Measurements from ENCODE around the gene VEGFC.

The VEGFC gene

GRCh38 chr4:176824645-176825366 lies 32.1 kb upstream of the VEGFC start:
- Histone ChIP-seq H3K9me3 (ENCODE audit: control insufficient read depth, low read length) (peaks cover 3% of the 10 kb centered on the region), H3K36me3 (ENCODE audit: control insufficient read depth, insufficient read depth, low read length) (no peaks in the 10 kb centered on the region), H3K27ac (ENCODE audit: low read depth, low read length, severe bottlenecking) (no peak overlapping the region), H3K4me1 (ENCODE audit: control insufficient read depth, insufficient read depth, low read length, poor library complexity, severe bottlenecking) (peaks cover 4% of the 10 kb centered on the region), H3K4me3 (ENCODE audit: extremely low read depth, insufficient read depth, low read length, poor library complexity, severe bottlenecking) (no peak overlapping the region)
- WGBS, 2 experiments (ENCODE audit: insufficient coverage in 2 of 2) = no CpG with 5 or more reads among the region's 2 CpGs

DNA sequence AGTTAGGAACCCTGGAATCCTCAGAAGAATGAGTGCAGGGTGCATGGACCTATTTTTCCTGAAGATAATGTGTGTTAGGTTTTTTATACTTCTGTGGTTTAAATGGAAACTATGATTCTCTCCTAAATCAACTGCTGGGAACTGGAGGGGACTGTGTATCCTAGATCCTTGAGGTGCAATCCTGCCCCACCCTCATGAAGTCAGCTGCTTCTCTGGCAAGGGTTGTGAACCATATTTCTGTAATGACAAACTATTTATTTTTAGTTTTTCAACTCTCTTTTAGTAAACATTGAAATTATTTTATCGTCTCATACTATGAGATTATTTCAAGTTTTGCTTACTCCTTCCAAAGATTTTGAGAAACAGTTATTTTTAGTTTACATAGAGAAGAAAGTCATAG lies 25.8 kb upstream of the VEGFC start:
- Histone ChIP-seq H3K36me3 (ENCODE audit: control insufficient read depth, insufficient read depth, low read length) (no peaks in the 10 kb centered on the region), H3K4me1 (ENCODE audit: control insufficient read depth, insufficient read depth, low read length, poor library complexity, severe bottlenecking) (no peaks in the 10 kb centered on the region), H3K27ac (ENCODE audit: low read depth, low read length, severe bottlenecking) (no peak overlapping the region), H3K4me3 (ENCODE audit: extremely low read depth, insufficient read depth, low read length, poor library complexity, severe bottlenecking) (no peak overlapping the region), H3K9me3 (ENCODE audit: control insufficient read depth, low read length) (no peaks in the 10 kb centered on the region)
- no CpG with 5 or more reads among the region's 1 CpG for WGBS, 2 experiments (ENCODE audit: insufficient coverage in 2 of 2)

DNA sequence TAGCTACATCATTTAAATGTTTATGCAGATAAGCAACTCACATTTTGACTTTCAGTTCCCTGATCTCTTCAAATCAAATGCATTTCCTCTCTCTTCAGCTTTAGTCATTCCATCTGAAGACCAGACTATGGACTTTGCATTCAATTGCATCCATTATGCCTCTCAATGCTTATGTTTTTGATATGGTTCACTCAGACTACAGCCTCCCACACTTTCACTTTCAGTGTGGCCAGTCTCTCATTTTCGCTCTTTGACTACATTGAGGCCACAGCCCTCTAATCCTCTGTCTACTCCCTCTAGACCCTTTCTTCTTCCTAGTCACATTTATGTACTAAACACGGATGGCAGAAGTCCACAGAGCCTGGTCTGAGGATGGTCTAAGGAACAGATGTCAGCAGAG lies 24.5 kb upstream of the VEGFC start:
- 88 to 94% methylated on average over 1 to 2 of the region's 2 CpGs for WGBS, 2 experiments (ENCODE audit: insufficient coverage in 2 of 2)
- Histone ChIP-seq H3K27ac (ENCODE audit: low read depth, low read length, severe bottlenecking) (no peak overlapping the region), H3K36me3 (ENCODE audit: control insufficient read depth, insufficient read depth, low read length) (no peaks in the 10 kb centered on the region), H3K9me3 (ENCODE audit: control insufficient read depth, low read length) (no peaks in the 10 kb centered on the region), H3K4me1 (ENCODE audit: control insufficient read depth, insufficient read depth, low read length, poor library complexity, severe bottlenecking) (no peaks in the 10 kb centered on the region), H3K4me3 (ENCODE audit: extremely low read depth, insufficient read depth, low read length, poor library complexity, severe bottlenecking) (no peak overlapping the region)

GRCh38 chr4:176814770-176815169 lies 22.0 kb upstream of the VEGFC start:
- 93 to 97% methylated on average over 4 of the region's 6 CpGs for WGBS, 2 experiments (ENCODE audit: insufficient coverage in 2 of 2)
- Histone ChIP-seq H3K36me3 (ENCODE audit: control insufficient read depth, insufficient read depth, low read length) (no peaks in the 10 kb centered on the region), H3K27ac (ENCODE audit: low read depth, low read length, severe bottlenecking) (no peak overlapping the region), H3K4me3 (ENCODE audit: extremely low read depth, insufficient read depth, low read length, poor library complexity, severe bottlenecking) (no peak overlapping the region), H3K4me1 (ENCODE audit: control insufficient read depth, insufficient read depth, low read length, poor library complexity, severe bottlenecking) (no peaks in the 10 kb centered on the region), H3K9me3 (ENCODE audit: control insufficient read depth, low read length) (no peaks in the 10 kb centered on the region)

DNA sequence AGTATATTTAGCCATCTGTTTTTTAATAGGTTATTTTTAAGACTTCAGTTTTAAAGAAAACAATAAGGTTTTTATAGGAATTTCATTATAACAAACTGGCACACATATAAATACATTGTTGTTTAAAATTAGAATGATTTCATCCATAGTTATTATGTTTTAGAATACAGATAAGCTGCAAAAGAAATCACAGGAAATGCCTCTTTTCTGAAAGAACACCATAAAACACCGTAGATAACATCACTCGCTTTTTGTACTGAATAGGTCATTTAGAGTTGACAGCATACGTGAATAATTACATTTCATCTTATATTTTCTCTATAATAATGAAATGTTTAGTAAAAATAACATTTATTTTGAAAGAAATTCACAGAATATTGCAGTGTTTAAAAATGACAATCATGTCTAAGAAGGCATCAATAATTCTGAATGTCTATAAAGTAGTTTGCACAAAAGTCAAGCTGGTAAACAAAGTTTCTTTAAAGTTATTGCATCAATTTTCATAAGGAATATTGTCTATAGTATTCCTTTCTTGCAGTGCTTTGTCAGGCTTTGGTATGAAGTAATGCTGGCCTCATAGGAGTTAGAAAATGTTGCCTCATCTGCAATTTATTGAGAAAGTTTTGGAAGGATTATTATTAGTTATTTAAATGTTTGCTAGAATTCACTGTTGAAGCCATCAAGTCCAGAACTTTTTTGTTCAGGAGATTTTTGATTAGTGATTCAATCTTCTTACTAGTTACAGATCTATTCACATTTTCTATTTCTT lies 17.9 kb upstream of the VEGFC start:
- Histone ChIP-seq H3K4me3 (ENCODE audit: extremely low read depth, insufficient read depth, low read length, poor library complexity, severe bottlenecking) (no peak overlapping the region), H3K27ac (ENCODE audit: low read depth, low read length, severe bottlenecking) (no peak overlapping the region), H3K4me1 (ENCODE audit: control insufficient read depth, insufficient read depth, low read length, poor library complexity, severe bottlenecking) (no peaks in the 10 kb centered on the region), H3K36me3 (ENCODE audit: control insufficient read depth, insufficient read depth, low read length) (no peaks in the 10 kb centered on the region), H3K9me3 (ENCODE audit: control insufficient read depth, low read length) (peaks cover 4% of the 10 kb centered on the region)
- no CpG with 5 or more reads among the region's 3 CpGs for WGBS, 2 experiments (ENCODE audit: insufficient coverage in 2 of 2)

GRCh38 chr4:176806778-176807375 lies 14.2 kb upstream of the VEGFC start:
- 80 to 89% methylated on average over 3 of the region's 5 CpGs for WGBS, 2 experiments (ENCODE audit: insufficient coverage in 2 of 2)
- no peaks in the 10 kb centered on the region for H3K4me1 ChIP-seq (ENCODE audit: control insufficient read depth, insufficient read depth, low read length, poor library complexity, severe bottlenecking)
- peaks cover 4% of the 10 kb centered on the region for H3K9me3 ChIP-seq (ENCODE audit: control insufficient read depth, low read length)
- H3K36me3 ChIP-seq (ENCODE audit: control insufficient read depth, insufficient read depth, low read length) = no peaks in the 10 kb centered on the region
- no peak overlapping the region for H3K4me3 ChIP-seq (ENCODE audit: extremely low read depth, insufficient read depth, low read length, poor library complexity, severe bottlenecking)
- H3K27ac ChIP-seq (ENCODE audit: low read depth, low read length, severe bottlenecking) = no peak overlapping the region

DNA sequence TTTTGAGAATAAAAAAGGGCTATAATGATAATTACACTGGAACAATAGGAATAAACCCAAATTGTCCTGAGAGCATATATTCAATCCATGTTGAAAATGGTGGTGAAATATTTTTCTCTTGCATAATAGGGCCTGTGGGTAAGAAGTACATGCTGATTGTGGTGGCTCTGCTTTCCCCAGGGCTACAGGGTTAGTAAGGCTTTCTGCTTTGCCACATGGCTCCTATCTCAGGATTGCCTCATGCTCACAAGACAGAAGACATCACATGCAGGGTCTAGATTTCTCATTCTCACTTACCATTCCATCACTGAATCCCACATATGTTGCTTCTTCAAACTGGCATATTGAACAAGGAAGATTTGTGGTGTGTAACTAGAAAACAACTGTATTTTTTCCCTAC lies 12.4 kb upstream of the VEGFC start:
- no peak overlapping the region for H3K27ac ChIP-seq (ENCODE audit: low read depth, low read length, severe bottlenecking)
- no peaks in the 10 kb centered on the region for H3K36me3 ChIP-seq (ENCODE audit: control insufficient read depth, insufficient read depth, low read length)
- H3K4me1 ChIP-seq (ENCODE audit: control insufficient read depth, insufficient read depth, low read length, poor library complexity, severe bottlenecking) = no peaks in the 10 kb centered on the region
- H3K9me3 ChIP-seq (ENCODE audit: control insufficient read depth, low read length) = peaks cover 4% of the 10 kb centered on the region
- H3K4me3 ChIP-seq (ENCODE audit: extremely low read depth, insufficient read depth, low read length, poor library complexity, severe bottlenecking) = no peak overlapping the region

- no peaks in the 10 kb centered on the region for H3K36me3 ChIP-seq (ENCODE audit: control insufficient read depth, insufficient read depth, low read length)
- no peak overlapping the region for H3K27ac ChIP-seq (ENCODE audit: low read depth, low read length, severe bottlenecking)
- H3K4me3 ChIP-seq (ENCODE audit: extremely low read depth, insufficient read depth, low read length, poor library complexity, severe bottlenecking) = no peak overlapping the region
- H3K4me1 ChIP-seq (ENCODE audit: control insufficient read depth, insufficient read depth, low read length, poor library complexity, severe bottlenecking) = no peaks in the 10 kb centered on the region
- WGBS, 2 experiments (ENCODE audit: insufficient coverage in 2 of 2) = no CpG with 5 or more reads among the region's 2 CpGs
- no peaks in the 10 kb centered on the region for H3K9me3 ChIP-seq (ENCODE audit: control insufficient read depth, low read length)
Observed at GRCh38 chr4:176800891-176801534, 8.3 kb upstream of the VEGFC start.

DNA sequence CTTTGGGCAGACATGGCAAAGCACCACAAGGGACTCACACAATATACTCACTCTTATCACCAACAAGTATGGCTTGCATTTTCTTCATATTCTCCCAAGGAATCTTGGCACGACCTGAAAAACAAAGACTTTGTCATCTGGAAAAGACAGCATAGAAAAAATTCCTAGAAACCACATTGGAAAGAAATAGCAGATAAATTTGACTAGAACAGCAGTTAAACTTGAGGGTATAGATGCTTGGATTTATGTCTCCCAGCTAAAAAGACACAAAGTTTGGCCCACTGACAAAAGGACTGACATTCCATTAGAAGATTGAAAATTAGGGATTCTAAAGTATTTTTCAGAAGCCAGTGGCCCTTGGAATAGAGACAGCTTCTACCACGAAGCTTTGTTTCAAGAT lies 6.9 kb upstream of the VEGFC start:
- WGBS, 2 experiments (ENCODE audit: insufficient coverage in 2 of 2) = 70% methylated on average over 2 of the region's 2 CpGs; no CpG with 5 or more reads in 1 of the 2 experiments
- Histone ChIP-seq H3K4me1 (ENCODE audit: control insufficient read depth, insufficient read depth, low read length, poor library complexity, severe bottlenecking) (no peaks in the 10 kb centered on the region), H3K9me3 (ENCODE audit: control insufficient read depth, low read length) (no peaks in the 10 kb centered on the region), H3K4me3 (ENCODE audit: extremely low read depth, insufficient read depth, low read length, poor library complexity, severe bottlenecking) (no peak overlapping the region), H3K27ac (ENCODE audit: low read depth, low read length, severe bottlenecking) (no peak overlapping the region), H3K36me3 (ENCODE audit: control insufficient read depth, insufficient read depth, low read length) (no peaks in the 10 kb centered on the region)

- Histone ChIP-seq H3K9me3 (ENCODE audit: control insufficient read depth, low read length) (no peaks in the 10 kb centered on the region), H3K4me3 (ENCODE audit: extremely low read depth, insufficient read depth, low read length, poor library complexity, severe bottlenecking) (no peak overlapping the region), H3K36me3 (ENCODE audit: control insufficient read depth, insufficient read depth, low read length) (no peaks in the 10 kb centered on the region), H3K4me1 (ENCODE audit: control insufficient read depth, insufficient read depth, low read length, poor library complexity, severe bottlenecking) (no peaks in the 10 kb centered on the region), H3K27ac (ENCODE audit: low read depth, low read length, severe bottlenecking) (no peak overlapping the region)
- WGBS, 2 experiments (ENCODE audit: insufficient coverage in 2 of 2) = 100% methylated on average over 1 of the region's 1 CpG
Observed at GRCh38 chr4:176798540-176798939, 5.8 kb upstream of the VEGFC start.

All from mesodermal cell (in vitro differentiated cells).